Thyroid gland (tissue), 4 donors: ENCODE results near the gene PITPNM2. TPM values are rescaled to one million over a fixed set of nuclear protein-coding genes. Genes with fewer than 3 reads are reported as not detected.
A peak's percentile ranks its signal among the peaks of the same experiment; 100 is the strongest.

Source experiments
- DNase-seq, 2 donors: peaks; one replicate each; pipeline ENCODE4 v3.0.0-alpha.2; 2019
- H3K27ac ChIP-seq, 3 donors: fragments of 200-600 bp; sonication (generic); 1 replicate in 2 of 3; 2 replicates in 1 of 3; pipeline ENCODE4 v1.5.1; 2016 to 2019; ENCODE audit warnings: mild to moderate bottlenecking in 1 of 3, moderate library complexity in 1 of 3
- H3K27me3 ChIP-seq: fragments of 200-600 bp; sonication (generic); one replicate; pipeline ENCODE4 v1.5.1; 2019
- H3K36me3 ChIP-seq, 2 donors: fragments of 200-600 bp; sonication (generic); one replicate each; pipeline ENCODE4 v1.5.1; 2016 to 2019
- H3K4me1 ChIP-seq, 2 donors: fragments of 200-600 bp; sonication (generic); one replicate each; pipeline ENCODE4 v1.5.1; 2017 to 2019
- H3K4me3 ChIP-seq, 3 donors: fragments of 200-600 bp; sonication (generic); replicated peaks in 1 of 3; 1 replicate in 2 of 3; 2 replicates in 1 of 3; pipeline ENCODE4 v1.5.1; 2016; ENCODE audit warnings: mild to moderate bottlenecking in 1 of 3
- H3K9me3 ChIP-seq: fragments of 200-600 bp; sonication (generic); one replicate; pipeline ENCODE4 v1.5.1; 2017
- POLR2A ChIP-seq, 2 donors: fragments of 450-650 bp; IDR thresholded peaks; one replicate each; pipeline ENCODE4 v1.6.1; 2017; ENCODE audit warnings: antibody characterized with exemption in 2 of 2, mild to moderate bottlenecking in 2 of 2, moderate library complexity in 1 of 2
- WGBS, 2 donors: methylation state at CpG; one replicate each; pipeline ENCODE4 v1.1.5; 2017; 5-methylcytosine and 5-hydroxymethylcytosine counted together
- intact Hi-C: fragments of 100-400 bp; cut with DNase I; formaldehyde crosslinking; loops from one replicate; pipeline ENCODE4 v1.15.1; 2023
- total RNA-seq, 4 donors: library from RNA; depleted of rRNA; stranded (reverse); fragments of >200 nt; gene quantifications; one replicate each; pipeline ENCODE4 v1.2.3, GENCODE V29; 2016
- TF ChIP-seq, protein P1 (sequence below), 6 experiments: fragments of 200-600 bp in 3 of 6; fragments of 450-650 bp in 3 of 6; sonication (generic) in 3 of 6; IDR thresholded peaks; one replicate each; pipeline ENCODE4 v1.5.1; 2016 to 2019; ENCODE audit warnings: antibody characterized with exemption in 6 of 6, mild to moderate bottlenecking in 2 of 6, inconsistent platforms in 1 of 6, moderate library complexity in 1 of 6

Gene PITPNM2
- total RNA-seq, 4 donors from 2014 or later, result 4.1 to 22.4 (median 9.3) TPM

GRCh38 chr12:123163227-123163626 is 12.3 kb upstream of the PITPNM2 start:
- WGBS, 2 donors, result 22 to 48% methylated on average over 3 of the region's 3 CpGs

DNA sequence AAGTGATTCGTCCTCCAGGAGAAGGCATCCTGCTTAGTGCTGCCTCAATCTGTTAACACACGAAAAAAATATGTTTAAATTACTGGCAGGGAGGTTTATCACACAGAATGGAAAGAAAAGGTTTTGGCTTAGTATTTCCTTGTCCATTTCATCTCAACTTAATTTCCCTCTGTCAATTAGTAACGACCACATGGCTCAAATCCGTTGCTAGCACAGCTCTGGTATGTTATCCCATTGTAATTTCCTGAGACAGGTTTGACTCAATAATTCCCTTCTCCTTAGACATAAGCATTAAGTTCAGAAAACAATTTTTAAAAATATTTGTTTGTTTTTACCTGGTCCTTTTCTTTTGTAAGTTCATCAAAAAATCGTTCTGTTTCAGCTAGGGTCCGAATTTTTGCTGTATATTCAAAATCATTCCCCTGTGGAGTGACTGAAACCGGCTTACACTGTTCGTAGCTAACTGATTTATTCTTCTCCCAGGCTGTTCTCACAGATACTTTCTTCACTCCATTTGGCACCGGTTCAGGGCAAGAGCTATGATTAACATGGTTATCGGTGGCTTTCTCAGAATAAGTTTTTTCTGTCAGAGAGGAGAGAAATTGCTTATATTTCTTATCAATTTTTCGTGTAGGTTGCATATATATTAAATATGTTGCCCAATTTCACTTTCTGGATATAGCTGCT is 10.1 kb upstream of the PITPNM2 start:
- Histone ChIP-seq H3K9me3 (no peaks in the 10 kb centered on the region), H3K4me1 (peaks cover 11 to 13% of the 10 kb centered on the region in 2 donors), H3K36me3 (no peaks in the 10 kb centered on the region), H3K4me3 (no peak overlapping the region), H3K27me3 (no peaks in the 10 kb centered on the region), H3K27ac (no peak overlapping the region)
- DNase-seq, result peak; percentile 29 to 44
- TF ChIP-seq POLR2A (IDR thresholded peaks at IDR 0.05), result no peak
- TF ChIP-seq, protein P1, sequence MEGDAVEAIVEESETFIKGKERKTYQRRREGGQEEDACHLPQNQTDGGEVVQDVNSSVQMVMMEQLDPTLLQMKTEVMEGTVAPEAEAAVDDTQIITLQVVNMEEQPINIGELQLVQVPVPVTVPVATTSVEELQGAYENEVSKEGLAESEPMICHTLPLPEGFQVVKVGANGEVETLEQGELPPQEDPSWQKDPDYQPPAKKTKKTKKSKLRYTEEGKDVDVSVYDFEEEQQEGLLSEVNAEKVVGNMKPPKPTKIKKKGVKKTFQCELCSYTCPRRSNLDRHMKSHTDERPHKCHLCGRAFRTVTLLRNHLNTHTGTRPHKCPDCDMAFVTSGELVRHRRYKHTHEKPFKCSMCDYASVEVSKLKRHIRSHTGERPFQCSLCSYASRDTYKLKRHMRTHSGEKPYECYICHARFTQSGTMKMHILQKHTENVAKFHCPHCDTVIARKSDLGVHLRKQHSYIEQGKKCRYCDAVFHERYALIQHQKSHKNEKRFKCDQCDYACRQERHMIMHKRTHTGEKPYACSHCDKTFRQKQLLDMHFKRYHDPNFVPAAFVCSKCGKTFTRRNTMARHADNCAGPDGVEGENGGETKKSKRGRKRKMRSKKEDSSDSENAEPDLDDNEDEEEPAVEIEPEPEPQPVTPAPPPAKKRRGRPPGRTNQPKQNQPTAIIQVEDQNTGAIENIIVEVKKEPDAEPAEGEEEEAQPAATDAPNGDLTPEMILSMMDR (IDR thresholded peaks at IDR 0.05), result no peak
- intact Hi-C loops, result no loop called here
- WGBS, 2 donors, result 73 to 76% methylated on average over 11 of the region's 11 CpGs

More at GRCh38 chr12:123163227-123163626, 12.3 kb upstream of the PITPNM2 start:
- no peak for DNase-seq
- H3K36me3 ChIP-seq, result no peaks in the 10 kb centered on the region
- intact Hi-C loops, result no loop called here
- H3K9me3 ChIP-seq, result no peaks in the 10 kb centered on the region
- H3K4me3 ChIP-seq, result no peak overlapping the region
- H3K4me1 ChIP-seq, result peaks cover 11 to 13% of the 10 kb centered on the region in 2 donors
- H3K27me3 ChIP-seq, result no peaks in the 10 kb centered on the region
- H3K27ac ChIP-seq, result peak overlapping the region; percentile 55 to 61 (median 56)
- TF ChIP-seq, protein P1 (IDR thresholded peaks at IDR 0.05), result no peak
- TF ChIP-seq POLR2A (IDR thresholded peaks at IDR 0.05), result no peak

DNA sequence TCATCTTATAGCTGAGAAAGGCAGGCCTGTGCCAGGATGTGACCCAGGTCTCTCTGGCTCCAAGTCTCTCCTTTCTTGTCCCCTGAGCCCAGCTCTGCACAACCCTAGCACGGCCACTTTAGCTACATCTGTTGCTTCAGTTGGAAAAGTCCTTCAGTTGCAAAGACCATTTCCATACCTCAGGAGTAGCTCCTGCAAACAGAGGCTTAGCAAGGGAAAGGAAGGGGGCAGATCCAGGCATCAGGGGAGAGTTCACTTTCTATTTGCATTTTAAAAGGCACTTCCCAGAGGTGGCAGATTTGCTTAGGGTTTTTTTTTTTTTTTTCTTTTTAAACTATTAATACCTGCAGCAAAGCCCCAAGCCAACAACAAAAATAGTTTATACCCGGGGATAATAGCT is 3.0 kb upstream of the PITPNM2 start:
- TF ChIP-seq, protein P1 (IDR thresholded peaks at IDR 0.05), result no peak
- TF ChIP-seq POLR2A (IDR thresholded peaks at IDR 0.05), result no peak

GRCh38 chr12:123152833-123153232 is 1.9 kb upstream of the PITPNM2 start:
- Histone ChIP-seq H3K27ac (no peak overlapping the region), H3K4me3 (no peak overlapping the region), H3K36me3 (no peaks in the 10 kb centered on the region), H3K4me1 (peaks cover 18 to 20% of the 10 kb centered on the region in 2 donors), H3K9me3 (no peaks in the 10 kb centered on the region), H3K27me3 (no peaks in the 10 kb centered on the region)
- TF ChIP-seq, protein P1 (IDR thresholded peaks at IDR 0.05), result no peak
- TF ChIP-seq POLR2A (IDR thresholded peaks at IDR 0.05), result no peak
- WGBS, 2 donors, result 76 to 86% methylated on average over 3 of the region's 3 CpGs
- DNase-seq, result no peak
- intact Hi-C loops, result loop anchor here (10.0 kb wide), 1 partner anchor 108 kb away; no protein-coding TSS in a partner anchor

More for the DNA sequence above, 3.0 kb upstream of the PITPNM2 start:
- H3K4me3 ChIP-seq, result no peak overlapping the region
- H3K27me3 ChIP-seq, result no peaks in the 10 kb centered on the region
- H3K4me1 ChIP-seq, result peaks cover 18 to 20% of the 10 kb centered on the region in 2 donors
- no peaks in the 10 kb centered on the region for H3K9me3 ChIP-seq
- DNase-seq, result no peak
- no peaks in the 10 kb centered on the region for H3K36me3 ChIP-seq
- H3K27ac ChIP-seq, result no peak overlapping the region
- intact Hi-C loops, result loop anchor here (10.0 kb wide), 1 partner anchor 109 kb away; no protein-coding TSS in a partner anchor
- WGBS, 2 donors, result 48 to 59% methylated on average over 2 of the region's 2 CpGs
